ENCODE results near the gene SOAT1. TPM values are rescaled to one million over a fixed set of nuclear protein-coding genes. Genes with fewer than 3 reads are reported as not detected.

The SOAT1 gene
- total RNA-seq, 2 donors from 2014 or later, result 34.2 to 41.9 TPM

DNA sequence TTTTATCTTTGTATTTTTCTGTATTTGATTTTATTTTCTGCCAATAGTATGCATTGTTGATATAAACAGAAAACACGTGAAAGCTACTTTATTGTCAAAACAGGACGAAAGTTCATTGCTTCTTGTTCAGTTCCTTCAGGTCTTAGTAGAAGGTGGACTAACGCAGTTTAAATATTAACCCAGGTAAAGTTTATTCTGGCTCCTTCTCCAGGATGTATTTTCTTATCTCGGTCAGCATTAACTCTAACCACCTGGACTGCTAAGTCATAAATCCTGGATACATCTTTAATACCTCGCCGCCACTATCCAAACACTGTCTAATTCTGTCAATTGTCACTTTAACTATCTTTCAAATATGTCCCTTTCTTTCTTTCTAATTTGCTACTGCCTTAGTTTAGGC is 5.7 kb upstream of the SOAT1 start:
- H3K9ac ChIP-seq (ENCODE audit: extremely low read depth, low read length, poor library complexity, severe bottlenecking), result no peak overlapping the region
- DNase-seq, result no peak
- H3K4me3 Mint-ChIP-seq, result no peak overlapping the region
- peaks cover 9% of the 10 kb centered on the region for H3K4me1 ChIP-seq (ENCODE audit: control insufficient read depth, insufficient read depth, low read length)
- H3K27ac ChIP-seq (ENCODE audit: low read depth, low read length), result no peak overlapping the region
- H3K9me3 ChIP-seq (ENCODE audit: control insufficient read depth, low read length), result no peaks in the 10 kb centered on the region
- H3K27me3 ChIP-seq (ENCODE audit: control insufficient read depth, insufficient read depth, low read length, poor library complexity, severe bottlenecking), result no peaks in the 10 kb centered on the region
- H3K36me3 Mint-ChIP-seq (ENCODE audit: low read depth), result no peaks in the 10 kb centered on the region
- peaks cover 9% of the 10 kb centered on the region for H3K9me3 Mint-ChIP-seq
- H3K4me3 ChIP-seq (ENCODE audit: low read length), result no peak overlapping the region
- peaks cover 17% of the 10 kb centered on the region for H3K27me3 Mint-ChIP-seq (ENCODE audit: insufficient read depth)
- peaks cover 21% of the 10 kb centered on the region for H3K4me1 Mint-ChIP-seq
- TF ChIP-seq, protein P1, sequence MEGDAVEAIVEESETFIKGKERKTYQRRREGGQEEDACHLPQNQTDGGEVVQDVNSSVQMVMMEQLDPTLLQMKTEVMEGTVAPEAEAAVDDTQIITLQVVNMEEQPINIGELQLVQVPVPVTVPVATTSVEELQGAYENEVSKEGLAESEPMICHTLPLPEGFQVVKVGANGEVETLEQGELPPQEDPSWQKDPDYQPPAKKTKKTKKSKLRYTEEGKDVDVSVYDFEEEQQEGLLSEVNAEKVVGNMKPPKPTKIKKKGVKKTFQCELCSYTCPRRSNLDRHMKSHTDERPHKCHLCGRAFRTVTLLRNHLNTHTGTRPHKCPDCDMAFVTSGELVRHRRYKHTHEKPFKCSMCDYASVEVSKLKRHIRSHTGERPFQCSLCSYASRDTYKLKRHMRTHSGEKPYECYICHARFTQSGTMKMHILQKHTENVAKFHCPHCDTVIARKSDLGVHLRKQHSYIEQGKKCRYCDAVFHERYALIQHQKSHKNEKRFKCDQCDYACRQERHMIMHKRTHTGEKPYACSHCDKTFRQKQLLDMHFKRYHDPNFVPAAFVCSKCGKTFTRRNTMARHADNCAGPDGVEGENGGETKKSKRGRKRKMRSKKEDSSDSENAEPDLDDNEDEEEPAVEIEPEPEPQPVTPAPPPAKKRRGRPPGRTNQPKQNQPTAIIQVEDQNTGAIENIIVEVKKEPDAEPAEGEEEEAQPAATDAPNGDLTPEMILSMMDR (conservative IDR thresholded peaks at IDR 0.05), result no peak
- H3K27ac Mint-ChIP-seq, result no peak overlapping the region
- H3K36me3 ChIP-seq (ENCODE audit: control insufficient read depth, insufficient read depth, low read length), result no peaks in the 10 kb centered on the region
- WGBS, 2 experiments (ENCODE audit: insufficient coverage in 1 of 2, insufficient read length in 1 of 2), result 90 to 99% methylated on average over 6 of the region's 6 CpGs

- H3K9me3 Mint-ChIP-seq, result peaks cover 9% of the 10 kb centered on the region
- H3K36me3 Mint-ChIP-seq (ENCODE audit: low read depth), result no peaks in the 10 kb centered on the region
- TF ChIP-seq, protein P1 (conservative IDR thresholded peaks at IDR 0.05), result no peak
- WGBS, 2 experiments (ENCODE audit: insufficient coverage in 1 of 2, insufficient read length in 1 of 2), result 73 to 84% methylated on average over 2 of the region's 2 CpGs
- Histone ChIP-seq H3K4me1 (ENCODE audit: control insufficient read depth, insufficient read depth, low read length) (peaks cover 9% of the 10 kb centered on the region), H3K4me3 (ENCODE audit: low read length) (no peak overlapping the region), H3K9me3 (ENCODE audit: control insufficient read depth, low read length) (no peaks in the 10 kb centered on the region), H3K27ac (ENCODE audit: low read depth, low read length) (no peak overlapping the region), H3K36me3 (ENCODE audit: control insufficient read depth, insufficient read depth, low read length) (no peaks in the 10 kb centered on the region), H3K9ac (ENCODE audit: extremely low read depth, low read length, poor library complexity, severe bottlenecking) (no peak overlapping the region), H3K27me3 (ENCODE audit: control insufficient read depth, insufficient read depth, low read length, poor library complexity, severe bottlenecking) (no peaks in the 10 kb centered on the region)
- H3K4me3 Mint-ChIP-seq, result no peak overlapping the region
- no peak overlapping the region for H3K27ac Mint-ChIP-seq
- peaks cover 20% of the 10 kb centered on the region for H3K27me3 Mint-ChIP-seq (ENCODE audit: insufficient read depth)
- H3K4me1 Mint-ChIP-seq, result peaks cover 25% of the 10 kb centered on the region
- DNase-seq, result no peak
Observed at GRCh38 chr1:179288977-179289376, 4.6 kb upstream of the SOAT1 start.

- no peaks in the 10 kb centered on the region for H3K27me3 ChIP-seq (ENCODE audit: control insufficient read depth, insufficient read depth, low read length, poor library complexity, severe bottlenecking)
- TF ChIP-seq, protein P1 (conservative IDR thresholded peaks at IDR 0.05), result no peak
- H3K4me1 ChIP-seq (ENCODE audit: control insufficient read depth, insufficient read depth, low read length), result peaks cover 6% of the 10 kb centered on the region
- peak overlapping the region; percentile 35 for H3K9ac ChIP-seq (ENCODE audit: extremely low read depth, low read length, poor library complexity, severe bottlenecking)
- Mint-ChIP-seq H3K4me1 (peaks cover 30% of the 10 kb centered on the region), H3K36me3 (ENCODE audit: low read depth) (peaks cover 11% of the 10 kb centered on the region), H3K27me3 (ENCODE audit: insufficient read depth) (peaks cover 76% of the 10 kb centered on the region), H3K27ac (no peak overlapping the region), H3K9me3 (peaks cover 11% of the 10 kb centered on the region), H3K4me3 (peak overlapping the region; percentile 68)
- WGBS, 2 experiments (ENCODE audit: insufficient coverage in 1 of 2, insufficient read length in 1 of 2), result 93 to 100% methylated on average over 1 to 2 of the region's 2 CpGs
- H3K36me3 ChIP-seq (ENCODE audit: control insufficient read depth, insufficient read depth, low read length), result peaks cover 4% of the 10 kb centered on the region
- peak overlapping the region; percentile 90 for H3K4me3 ChIP-seq (ENCODE audit: low read length)
- H3K9me3 ChIP-seq (ENCODE audit: control insufficient read depth, low read length), result no peaks in the 10 kb centered on the region
- no peak for DNase-seq
- no peak overlapping the region for H3K27ac ChIP-seq (ENCODE audit: low read depth, low read length)
Observed at GRCh38 chr1:179295164-179295755, 1.7 kb downstream of the SOAT1 start.
